WI38 (cell line): ENCODE results near the gene MAVS.

Experiments
- H3K4me3 ChIP-seq: 2 replicates; pipeline ENCODE4 v1.5.1; 2011; ENCODE audit warnings: low read depth, mild to moderate bottlenecking, control low read depth, low read length
- TF ChIP-seq, protein P1 (sequence below): IDR thresholded peaks from 2 replicates; pipeline ENCODE4 v1.5.1; 2012; ENCODE audit warnings: low read depth, mild to moderate bottlenecking, control low read depth, low read length

Gene MAVS

DNA sequence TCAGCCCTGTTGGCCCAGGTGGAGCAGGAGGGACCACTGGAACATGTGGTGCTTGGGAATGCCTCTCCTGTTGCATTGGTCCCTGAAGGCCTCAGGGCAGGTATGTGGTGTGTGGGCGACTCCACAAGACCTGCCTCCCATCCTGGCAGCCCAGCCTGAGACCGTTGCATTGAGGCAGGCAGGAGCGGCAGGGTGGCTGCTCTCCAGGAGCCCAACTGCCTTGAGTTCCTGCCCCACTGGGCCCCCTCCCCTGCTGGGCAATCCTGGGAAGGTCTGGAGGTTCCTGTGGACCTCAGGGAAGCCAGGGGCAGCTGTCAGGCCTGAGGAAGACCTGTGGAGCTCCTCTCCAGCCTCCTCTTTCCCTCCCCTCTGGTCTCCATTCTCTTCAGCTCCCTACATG is 19.8 kb downstream of the MAVS start:
- H3K4me3 ChIP-seq: no peak overlapping the region
- TF ChIP-seq, protein P1, sequence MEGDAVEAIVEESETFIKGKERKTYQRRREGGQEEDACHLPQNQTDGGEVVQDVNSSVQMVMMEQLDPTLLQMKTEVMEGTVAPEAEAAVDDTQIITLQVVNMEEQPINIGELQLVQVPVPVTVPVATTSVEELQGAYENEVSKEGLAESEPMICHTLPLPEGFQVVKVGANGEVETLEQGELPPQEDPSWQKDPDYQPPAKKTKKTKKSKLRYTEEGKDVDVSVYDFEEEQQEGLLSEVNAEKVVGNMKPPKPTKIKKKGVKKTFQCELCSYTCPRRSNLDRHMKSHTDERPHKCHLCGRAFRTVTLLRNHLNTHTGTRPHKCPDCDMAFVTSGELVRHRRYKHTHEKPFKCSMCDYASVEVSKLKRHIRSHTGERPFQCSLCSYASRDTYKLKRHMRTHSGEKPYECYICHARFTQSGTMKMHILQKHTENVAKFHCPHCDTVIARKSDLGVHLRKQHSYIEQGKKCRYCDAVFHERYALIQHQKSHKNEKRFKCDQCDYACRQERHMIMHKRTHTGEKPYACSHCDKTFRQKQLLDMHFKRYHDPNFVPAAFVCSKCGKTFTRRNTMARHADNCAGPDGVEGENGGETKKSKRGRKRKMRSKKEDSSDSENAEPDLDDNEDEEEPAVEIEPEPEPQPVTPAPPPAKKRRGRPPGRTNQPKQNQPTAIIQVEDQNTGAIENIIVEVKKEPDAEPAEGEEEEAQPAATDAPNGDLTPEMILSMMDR: no peak

DNA sequence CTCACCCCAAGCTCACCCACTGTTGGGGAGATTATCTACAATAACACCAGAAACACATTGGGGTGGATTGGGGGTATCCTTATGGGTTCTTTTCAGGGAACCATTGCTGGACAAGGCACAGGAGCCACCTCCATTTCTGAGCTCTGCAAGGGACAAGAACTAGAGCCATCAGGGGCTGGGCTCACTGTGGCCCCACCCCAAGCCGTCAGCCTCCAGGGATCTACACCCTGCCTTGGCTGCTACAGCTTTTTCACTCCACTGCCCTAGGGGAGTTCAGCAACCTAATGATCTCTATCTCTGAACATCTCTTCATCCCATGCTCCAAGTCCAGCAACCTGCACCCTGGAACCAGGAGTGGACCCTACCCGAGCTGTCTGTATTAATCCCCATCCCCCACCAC is 21.2 kb downstream of the MAVS start:
- no peak overlapping the region for H3K4me3 ChIP-seq
- TF ChIP-seq, protein P1: no peak

DNA sequence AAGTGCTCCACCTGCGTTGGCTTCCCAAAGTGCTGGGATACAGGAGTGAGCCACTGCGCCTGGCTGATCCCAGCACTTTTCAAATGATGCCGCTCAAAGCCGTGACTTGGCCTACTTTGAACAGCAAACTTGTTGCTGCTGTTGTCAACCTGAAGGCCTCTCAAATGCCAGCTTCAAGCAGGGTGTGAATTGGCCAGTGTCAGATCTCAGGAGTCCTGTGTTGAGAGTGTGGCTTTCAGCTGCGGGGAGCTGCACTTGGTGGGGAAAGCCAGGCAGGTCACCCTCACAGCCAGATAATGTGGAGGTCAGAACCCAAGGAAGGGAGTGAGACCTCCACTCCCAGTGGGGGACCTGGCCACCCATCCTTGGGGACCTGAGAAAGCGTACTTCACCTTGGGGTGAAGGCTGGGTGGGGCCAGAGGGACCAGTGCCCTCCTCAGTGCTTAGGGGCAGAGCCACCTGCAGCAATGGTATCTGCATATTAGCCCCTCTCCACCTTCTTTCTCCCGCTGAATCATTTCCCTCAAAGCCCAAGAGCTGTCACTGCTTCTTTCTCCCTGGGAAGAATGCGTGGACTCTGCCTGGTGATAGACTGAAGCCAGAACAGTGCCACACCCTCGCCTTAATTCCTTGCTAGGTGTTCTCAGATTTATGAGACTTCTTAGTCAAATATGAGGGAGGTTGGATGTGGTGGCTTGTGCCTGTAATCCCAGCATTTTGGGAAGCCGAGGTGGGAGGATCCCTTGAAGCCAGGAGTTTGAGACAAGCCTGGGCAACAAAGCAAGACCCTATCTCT is 23.4 kb downstream of the MAVS start:
- no peak overlapping the region for H3K4me3 ChIP-seq
- TF ChIP-seq, protein P1: no peak

DNA sequence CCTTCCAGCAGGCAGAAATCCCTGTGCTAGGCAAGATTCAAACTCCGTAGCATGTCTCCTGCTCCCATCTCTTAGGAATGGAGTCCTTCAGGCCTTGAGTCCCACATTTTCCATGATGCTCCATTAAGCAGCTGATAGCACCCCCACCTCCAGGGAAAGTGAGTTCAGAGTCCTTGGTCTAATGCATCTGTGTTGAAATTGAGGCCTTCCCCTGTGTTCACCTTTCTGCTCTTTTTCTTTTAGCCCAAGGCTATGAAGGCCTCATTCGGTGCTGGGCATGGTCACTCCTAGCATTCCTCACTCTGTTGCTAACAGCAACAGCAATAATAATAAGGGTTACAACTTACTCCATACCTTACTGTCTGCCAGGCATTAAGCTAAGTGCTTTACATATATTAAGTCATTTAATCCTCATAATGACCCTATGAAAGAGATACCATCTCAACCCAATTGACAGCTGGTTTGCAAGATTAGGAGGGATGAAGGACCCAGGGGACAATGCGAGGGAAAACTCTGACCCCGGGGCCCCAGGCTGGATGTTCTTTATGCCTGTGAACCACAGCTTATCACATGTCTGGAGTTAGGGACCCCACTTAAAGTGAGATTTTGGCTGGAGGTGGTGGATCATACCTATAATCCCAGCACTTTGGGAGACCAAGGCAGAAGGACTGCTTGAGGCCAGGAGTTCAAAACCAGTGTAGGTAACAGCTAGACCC is 25.1 kb downstream of the MAVS start:
- TF ChIP-seq, protein P1: no peak
- no peak overlapping the region for H3K4me3 ChIP-seq

DNA sequence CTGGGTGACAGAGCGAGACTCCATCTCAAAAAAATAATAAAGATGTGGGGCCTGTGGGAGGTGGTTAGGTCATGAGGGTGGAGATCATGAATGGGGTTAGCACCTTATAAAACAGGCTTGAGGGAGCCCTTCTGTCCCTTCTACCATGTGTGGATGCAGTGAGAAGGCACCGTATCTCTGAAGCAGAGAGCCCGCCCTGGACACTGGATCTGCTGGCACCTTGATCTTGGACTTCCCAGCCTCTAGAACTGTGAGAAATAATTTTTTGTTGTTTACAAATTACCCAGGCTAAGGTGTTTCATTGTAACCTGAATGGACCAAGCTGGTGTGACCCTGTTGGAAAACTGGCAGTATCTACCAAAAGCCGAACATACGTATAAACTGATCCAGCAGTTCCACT is 26.9 kb downstream of the MAVS start:
- TF ChIP-seq, protein P1: no peak
- H3K4me3 ChIP-seq: no peak overlapping the region

DNA sequence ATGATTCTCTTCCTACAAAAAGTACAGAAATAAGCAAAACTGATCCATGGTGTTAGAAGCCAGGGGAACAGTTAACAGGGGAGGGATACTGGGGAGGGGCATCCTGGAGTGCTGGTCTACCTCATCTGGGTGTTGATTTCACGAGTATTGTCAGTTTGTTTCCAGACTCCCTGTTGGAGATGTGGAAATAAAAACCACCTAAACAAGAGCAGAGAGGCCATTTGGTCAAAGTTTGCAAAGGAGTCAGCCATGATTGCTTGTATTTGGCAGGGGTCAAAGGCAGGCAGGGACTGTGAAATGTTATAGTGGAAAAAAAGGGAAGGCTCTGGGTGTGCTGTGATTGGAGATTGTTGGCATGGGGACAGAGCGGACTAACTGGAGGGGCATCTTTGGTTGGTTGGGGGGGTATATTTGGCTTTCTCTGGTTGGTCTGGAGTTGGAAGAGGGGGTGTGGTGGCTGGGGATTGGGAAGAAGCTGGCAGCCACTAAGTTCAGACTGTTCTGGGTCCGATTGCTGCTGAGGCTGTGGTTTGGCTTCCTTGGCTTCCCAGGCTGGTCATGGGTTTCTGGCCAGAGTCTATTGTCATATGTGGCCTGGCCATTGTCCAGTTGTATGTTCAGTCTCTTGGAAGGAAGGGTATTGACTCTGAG is 27.7 kb downstream of the MAVS start:
- TF ChIP-seq, protein P1: no peak
- no peak overlapping the region for H3K4me3 ChIP-seq
